Measurements from ENCODE around the gene TTBK2. TPM values are rescaled to one million over a fixed set of nuclear protein-coding genes. Genes with fewer than 3 reads are reported as not detected.

The TTBK2 gene
- 1.7 and 3.9 TPM in 2 replicates for total RNA-seq

DNA sequence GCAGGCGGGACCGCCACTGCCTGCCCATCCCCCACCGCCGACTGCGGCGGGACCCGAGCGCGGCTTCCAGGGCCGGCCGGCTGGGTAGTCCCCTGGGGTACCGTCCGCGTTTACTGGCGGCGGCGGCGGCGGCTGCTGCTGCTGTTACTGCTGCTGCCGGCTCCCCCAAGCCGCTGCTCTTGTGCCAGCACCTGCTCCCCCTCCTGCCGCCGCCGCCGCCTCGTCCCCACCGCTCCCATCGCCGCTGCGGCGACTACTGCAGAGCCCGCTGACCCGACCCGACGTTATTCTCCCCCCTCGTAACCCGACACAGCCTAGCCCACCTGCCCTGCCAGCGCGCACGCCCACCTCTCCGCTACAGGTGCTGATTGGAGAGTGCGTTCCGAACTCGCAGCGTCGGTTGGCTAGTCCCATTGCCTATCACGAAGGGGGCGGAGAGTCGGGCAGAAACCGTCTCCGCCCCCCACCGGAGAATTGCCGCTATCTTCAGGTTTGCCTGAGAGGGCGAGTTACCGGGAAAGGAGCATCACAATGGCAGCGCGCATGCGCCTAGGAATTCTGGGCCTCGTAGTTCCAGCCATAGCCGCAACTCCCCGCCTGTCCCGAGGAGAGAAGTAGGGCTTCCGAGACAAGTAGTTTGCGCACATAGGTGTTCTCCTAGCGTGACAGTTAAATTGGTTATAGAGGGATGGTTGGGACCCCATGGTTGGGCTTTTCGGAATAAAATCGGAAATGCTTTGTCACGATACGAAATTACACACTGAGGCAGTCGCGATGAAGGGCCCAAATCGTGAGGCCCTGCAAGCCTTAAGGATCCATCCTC, at the start of gene TTBK2:
TSS of gene TTBK2 (minus strand) at position 260 of the 823 bp plus-strand sequence. CDS start 42,161 bp downstream, outside the sequence.

DNA sequence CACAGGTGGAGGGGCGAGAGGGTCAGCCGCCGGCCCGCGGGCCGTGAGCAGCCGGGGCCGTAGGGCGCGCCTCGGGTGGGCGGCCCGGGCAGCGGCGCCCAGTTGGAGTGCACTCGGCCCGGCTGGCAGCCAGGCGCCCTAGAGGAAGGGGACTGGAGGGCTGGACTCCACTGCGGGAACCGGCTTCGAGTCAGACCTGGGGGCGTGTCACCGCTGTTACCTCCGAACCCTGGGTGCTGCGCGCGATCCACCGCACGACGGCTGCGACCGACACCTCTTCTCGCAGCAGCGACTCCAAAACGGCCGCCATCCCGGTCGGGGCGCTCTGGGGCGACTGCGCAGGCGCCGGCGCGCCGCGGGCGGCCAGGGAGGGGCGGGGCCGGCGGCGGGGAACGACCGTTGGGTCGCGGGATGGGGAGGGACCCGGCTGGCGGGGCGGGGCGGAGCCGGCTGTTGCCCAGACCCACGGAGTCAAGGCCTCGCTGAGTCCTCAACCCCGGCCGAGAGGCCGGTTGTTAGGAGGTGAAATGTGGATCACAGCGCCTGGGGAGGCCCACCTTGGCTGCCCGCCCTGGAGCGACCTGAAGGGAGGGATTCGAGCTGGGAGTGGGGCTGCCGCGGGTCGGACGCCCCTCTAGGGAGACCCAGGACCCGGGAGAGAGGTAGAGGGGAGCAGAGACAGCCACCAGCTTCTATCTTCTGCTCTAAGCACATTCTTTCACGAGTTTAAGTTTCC, 183.6 kb downstream of the TTBK2 start, which contains the start of gene CDAN1:
TSS of gene CDAN1 (minus strand) at position 336 of the 736 bp plus-strand sequence. CDS start at position 310, 26 bp downstream.

Other genes with a start within 250 kb of the TTBK2 start
- gene CDAN1, start 183.7 kb downstream of the TTBK2 start, total RNA-seq, result 6.7 and 8.9 TPM in 2 replicates
- gene UBR1, start 185.3 kb upstream of the TTBK2 start, total RNA-seq, result 21.6 and 22.2 TPM in 2 replicates
- 16.7 and 19.3 TPM in 2 replicates for gene TMEM62, start 212.8 kb upstream of the TTBK2 start, total RNA-seq